ENCODE data around the gene NABP2.
"Not testable (repeated sequence)": the region's sequence is repeated elsewhere in the genome, so short reads cannot be mapped to it uniquely, and the experiment has no call there.

NABP2 gene

GRCh38 chr12:56248711-56249110 lies 24.6 kb downstream of the NABP2 start:
- DNase-seq: no peak

GRCh38 chr12:56252649-56253048 lies 28.5 kb downstream of the NABP2 start:
- no peak for DNase-seq

GRCh38 chr12:56253091-56253490 lies 28.9 kb downstream of the NABP2 start:
- DNase-seq: no peak

GRCh38 chr12:56255671-56256070 lies 31.5 kb downstream of the NABP2 start:
- DNase-seq: no peak

GRCh38 chr12:56256326-56256960 lies 32.3 kb downstream of the NABP2 start:
- no peak for DNase-seq

GRCh38 chr12:56257071-56257470 lies 32.9 kb downstream of the NABP2 start:
- DNase-seq: no peak

- no peak for DNase-seq
Measured at GRCh38 chr12:56257491-56258067, 33.4 kb downstream of the NABP2 start.

- peak; percentile 73 to 84 for DNase-seq
Measured at GRCh38 chr12:56258068-56258819, 34.1 kb downstream of the NABP2 start, which contains the start of gene ANKRD52. Gene ANKRD52 (minus strand): TSS chr12:56258384. CDS start chr12:56258269, 115 bp downstream.

GRCh38 chr12:56258820-56259183 lies 34.7 kb downstream of the NABP2 start:
- DNase-seq: no peak

GRCh38 chr12:56260380-56260779 lies 36.2 kb downstream of the NABP2 start:
- DNase-seq: no peak

GRCh38 chr12:56260921-56261320 lies 36.8 kb downstream of the NABP2 start:
- DNase-seq: no peak

- DNase-seq: no peak
Measured at GRCh38 chr12:56261503-56262232, 37.5 kb downstream of the NABP2 start.

GRCh38 chr12:56262955-56263354 lies 38.8 kb downstream of the NABP2 start:
- not testable (repeated sequence) for DNase-seq

GRCh38 chr12:56266068-56266692 lies 42.0 kb downstream of the NABP2 start:
- not testable (repeated sequence) for DNase-seq

GRCh38 chr12:56266693-56267442 lies 42.7 kb downstream of the NABP2 start, which contains the start of gene COQ10A:
Gene COQ10A (plus strand): TSS chr12:56266942. CDS start chr12:56267119, 177 bp downstream.
- DNase-seq: peak; percentile 73 to 77

- no peak for DNase-seq
Measured at GRCh38 chr12:56267443-56268071, 43.4 kb downstream of the NABP2 start.

- DNase-seq: no peak
Measured at GRCh38 chr12:56271031-56271430, 46.9 kb downstream of the NABP2 start.

- DNase-seq: not testable (repeated sequence)
Measured at GRCh38 chr12:56272468-56272867, 48.3 kb downstream of the NABP2 start.

- DNase-seq: no peak
Measured at GRCh38 chr12:56274299-56274698, 50.2 kb downstream of the NABP2 start.

- DNase-seq: no peak
Measured at GRCh38 chr12:56278905-56279304, 54.8 kb downstream of the NABP2 start.

All from stimulated activated CD4-positive, alpha-beta T cell treated with anti-CD3 and anti-CD28 coated beads, Interleukin-2, amount 100 ng/mL, for 48 hours (primary cell).